ENCODE data around the gene CCNY. TPM values are rescaled to one million over a fixed set of nuclear protein-coding genes. Genes with fewer than 3 reads are reported as not detected.

Gene CCNY
- total RNA-seq, 2 experiments from 2014 or later: 64.9 to 66.9 TPM

GRCh38 chr10:35608328-35608672 lies 272.0 kb downstream of the CCNY start:
- H3K4me3 Mint-ChIP-seq: no peak overlapping the region
- H3K36me3 Mint-ChIP-seq (ENCODE audit: low read depth): no peaks in the 10 kb centered on the region
- Histone ChIP-seq H3K4me3 (ENCODE audit: low read length) (no peak overlapping the region), H3K27me3 (ENCODE audit: control insufficient read depth in 1 of 2, insufficient read depth in 2 of 2, low read length in 2 of 2) (peaks cover 30 to 52% of the 10 kb centered on the region in 2 experiments), H3K4me1 (ENCODE audit: insufficient read depth, low read length) (peaks cover 10% of the 10 kb centered on the region), H3K36me3 (ENCODE audit: insufficient read depth, low read length) (no peaks in the 10 kb centered on the region), H3K9me3 (ENCODE audit: control insufficient read depth in 1 of 2, insufficient read depth in 1 of 2, low read length in 2 of 2) (peaks cover 0 to 23% of the 10 kb centered on the region in 2 experiments), H3K27ac (ENCODE audit: low read depth in 1 of 2, low read length in 2 of 2) (no peak overlapping the region)
- CTCF ChIA-PET: no interaction called here
- peaks cover 6% of the 10 kb centered on the region for H3K4me1 Mint-ChIP-seq (ENCODE audit: low read depth)
- no peak for TF ChIP-seq CTCF (IDR thresholded peaks at IDR 0.05)
- peaks cover 65% of the 10 kb centered on the region for H3K27me3 Mint-ChIP-seq
- no peak for ATAC-seq (ENCODE audit: poor library complexity)
- DNase-seq: no peak
- peaks cover 2% of the 10 kb centered on the region for H3K9me3 Mint-ChIP-seq
- intact Hi-C loops (cut with DNase I, micrococcal nuclease): loop anchor here in 1 of 2 experiments (2.0 kb wide), 1 partner anchor 21 kb away; no protein-coding TSS in a partner anchor
- POLR2A ChIA-PET: no interaction called here
- H3K27ac Mint-ChIP-seq: no peak overlapping the region

GRCh38 chr10:35611750-35612149 lies 275.4 kb downstream of the CCNY start:
- Mint-ChIP-seq H3K36me3 (ENCODE audit: low read depth) (no peaks in the 10 kb centered on the region), H3K4me3 (no peak overlapping the region), H3K27ac (no peak overlapping the region), H3K9me3 (peaks cover 2% of the 10 kb centered on the region), H3K27me3 (peaks cover 66% of the 10 kb centered on the region), H3K4me1 (ENCODE audit: low read depth) (peaks cover 6% of the 10 kb centered on the region)
- CTCF ChIA-PET: interaction anchor here (1.1 kb wide), 1 partner anchor 24 kb away, joined by 3 read pairs; no protein-coding TSS in a partner anchor
- no peak overlapping the region for H3K4me3 ChIP-seq (ENCODE audit: low read length)
- DNase-seq: no peak
- H3K9me3 ChIP-seq (ENCODE audit: control insufficient read depth in 1 of 2, insufficient read depth in 1 of 2, low read length in 2 of 2): peaks cover 0 to 23% of the 10 kb centered on the region in 2 experiments
- TF ChIP-seq CTCF (IDR thresholded peaks at IDR 0.05): no peak
- intact Hi-C loops (cut with DNase I, micrococcal nuclease): no loop called here
- peaks cover 10% of the 10 kb centered on the region for H3K4me1 ChIP-seq (ENCODE audit: insufficient read depth, low read length)
- no peak for ATAC-seq (ENCODE audit: poor library complexity)
- H3K36me3 ChIP-seq (ENCODE audit: insufficient read depth, low read length): no peaks in the 10 kb centered on the region
- H3K27me3 ChIP-seq (ENCODE audit: control insufficient read depth in 1 of 2, insufficient read depth in 2 of 2, low read length in 2 of 2): peaks cover 26 to 33% of the 10 kb centered on the region in 2 experiments
- H3K27ac ChIP-seq (ENCODE audit: low read depth in 1 of 2, low read length in 2 of 2): no peak overlapping the region
- POLR2A ChIA-PET: no interaction called here

GRCh38 chr10:35612385-35613106 lies 276.2 kb downstream of the CCNY start:
- Mint-ChIP-seq H3K27me3 (peaks cover 58% of the 10 kb centered on the region), H3K9me3 (peaks cover 2% of the 10 kb centered on the region), H3K36me3 (ENCODE audit: low read depth) (no peaks in the 10 kb centered on the region), H3K4me1 (ENCODE audit: low read depth) (peaks cover under 1% of the 10 kb centered on the region), H3K4me3 (no peak overlapping the region), H3K27ac (no peak overlapping the region)
- Histone ChIP-seq H3K9me3 (ENCODE audit: control insufficient read depth in 1 of 2, insufficient read depth in 1 of 2, low read length in 2 of 2) (peaks cover 0 to 23% of the 10 kb centered on the region in 2 experiments), H3K27ac (ENCODE audit: low read depth in 1 of 2, low read length in 2 of 2) (no peak overlapping the region), H3K4me1 (ENCODE audit: insufficient read depth, low read length) (peaks cover 8% of the 10 kb centered on the region), H3K4me3 (ENCODE audit: low read length) (no peak overlapping the region), H3K27me3 (ENCODE audit: control insufficient read depth in 1 of 2, insufficient read depth in 2 of 2, low read length in 2 of 2) (peaks cover 20 to 25% of the 10 kb centered on the region in 2 experiments), H3K36me3 (ENCODE audit: insufficient read depth, low read length) (no peaks in the 10 kb centered on the region)
- ChIA-PET POLR2A (no interaction called here), CTCF (interaction anchor here (1.1 kb wide), 1 partner anchor 24 kb away, joined by 3 read pairs; no protein-coding TSS in a partner anchor)
- no peak for ATAC-seq (ENCODE audit: poor library complexity)
- no peak for DNase-seq
- intact Hi-C loops (cut with DNase I, micrococcal nuclease): no loop called here
- TF ChIP-seq CTCF (IDR thresholded peaks at IDR 0.05): no peak
